ENCODE measurements around the gene CCDC179. TPM values are rescaled to one million over a fixed set of nuclear protein-coding genes. Genes with fewer than 3 reads are reported as not detected.

CCDC179 gene
- total and polyA plus RNA-seq, 10 of the 15 experiments (the other 5 are each of a cell fraction or from before 2014, with no cell fraction given) = 0.16 TPM; not detected in 9

- no peaks in the 10 kb centered on the region for H3K79me2 ChIP-seq (ENCODE audit: control insufficient read depth, insufficient read depth, low read length)
- ATAC-seq = no peak
- no peak overlapping the region for H3K4me3 ChIP-seq
- intact Hi-C loops (cut with micrococcal nuclease; ENCODE audit: unreplicated experiment) (no loop called here), in situ Hi-C loops (cut with MboI) (no loop called here)
- H2AFZ ChIP-seq (ENCODE audit: control insufficient read depth, low read depth, low read length) = no peak overlapping the region
- no peaks in the 10 kb centered on the region for H3K27me3 ChIP-seq (replicated peaks in 1 of 2; ENCODE audit: control insufficient read depth in 2 of 2, insufficient read depth in 2 of 2, low read length in 1 of 2)
- TF ChIP-seq SUZ12 (IDR thresholded peaks at IDR 0.05; ENCODE audit: unreplicated experiment) (no peak), GATAD2B (conservative IDR thresholded peaks at IDR 0.05; ENCODE audit: low read depth) (no peak), RELA (IDR thresholded peaks at IDR 0.05; ENCODE audit: borderline replicate concordance, partially characterized antibody) (no peak), TCF12 (IDR thresholded peaks at IDR 0.05; ENCODE audit: low read depth, low read length) (no peak), FOS (IDR thresholded peaks at IDR 0.05; ENCODE audit: borderline replicate concordance, extremely low read depth, insufficient read length) (no peak), HSF1 (IDR thresholded peaks at IDR 0.05; ENCODE audit: low read depth, low read length) (no peak), NR2C1 (IDR thresholded peaks at IDR 0.05) (no peak), CREB1 (IDR thresholded peaks at IDR 0.05; ENCODE audit: low read depth) (no peak), STAT3 (IDR thresholded peaks at IDR 0.05; ENCODE audit: low read depth, low read length) (no peak), ZNF384 (IDR thresholded peaks at IDR 0.05; ENCODE audit: borderline replicate concordance, low read depth, low read length) (no peak), YY1 (IDR thresholded peaks at IDR 0.05; ENCODE audit: low read depth, low read length) (no peak)
- TF ChIP-seq, protein P1, sequence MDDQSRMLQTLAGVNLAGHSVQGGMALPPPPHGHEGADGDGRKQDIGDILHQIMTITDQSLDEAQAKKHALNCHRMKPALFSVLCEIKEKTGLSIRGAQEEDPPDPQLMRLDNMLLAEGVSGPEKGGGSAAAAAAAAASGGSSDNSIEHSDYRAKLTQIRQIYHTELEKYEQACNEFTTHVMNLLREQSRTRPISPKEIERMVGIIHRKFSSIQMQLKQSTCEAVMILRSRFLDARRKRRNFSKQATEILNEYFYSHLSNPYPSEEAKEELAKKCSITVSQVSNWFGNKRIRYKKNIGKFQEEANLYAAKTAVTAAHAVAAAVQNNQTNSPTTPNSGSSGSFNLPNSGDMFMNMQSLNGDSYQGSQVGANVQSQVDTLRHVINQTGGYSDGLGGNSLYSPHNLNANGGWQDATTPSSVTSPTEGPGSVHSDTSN (IDR thresholded peaks at IDR 0.05; ENCODE audit: insufficient replicate concordance, low read depth, low read length) = no peak
- 45% methylated on average over 4 of the region's 4 CpGs for WGBS (ENCODE audit: insufficient coverage, insufficient replicate concordance, low lambda C conversion rate, missing lambda C conversion rate)
- no peak overlapping the region for H3K27ac ChIP-seq (ENCODE audit: control insufficient read depth, insufficient read depth)
- no peaks in the 10 kb centered on the region for H4K20me1 ChIP-seq (ENCODE audit: control insufficient read depth, insufficient read depth)
- ChIA-PET SMC1A (ENCODE audit: uncharacterized antibody, unreplicated experiment) (no interaction called here), CTCF (interaction anchor here (0.6 kb wide), 1 partner anchor 124 kb away, joined by 3 read pairs; no protein-coding TSS in a partner anchor), POLR2A (no interaction called here), RAD21 (ENCODE audit: unreplicated experiment) (no interaction called here)
- H3K9me3 ChIP-seq (replicated peaks; ENCODE audit: control insufficient read depth, insufficient read depth, low read length) = no peaks in the 10 kb centered on the region; the same call in 2 of the 3 replicates
- H3K9ac ChIP-seq (ENCODE audit: control insufficient read depth, insufficient read depth, low read length) = no peak overlapping the region
- no TSS peak for BruUV-seq (replicated peaks)
- no peak for DNase-seq (ENCODE audit: low read depth, low spot score)
- H3K4me1 ChIP-seq (ENCODE audit: control insufficient read depth, insufficient read depth, low read length) = no peaks in the 10 kb centered on the region
- FAIRE-seq = no peak
- H3K36me3 ChIP-seq (ENCODE audit: control insufficient read depth in 2 of 2, insufficient read depth in 2 of 2, low read length in 1 of 2) = no peaks in the 10 kb centered on the region
- H3K4me2 ChIP-seq (ENCODE audit: control insufficient read depth, insufficient read depth) = no peak overlapping the region
Observed at GRCh38 chr11:22802861-22803260, 57.4 kb downstream of the CCDC179 start.
